Heart left ventricle (tissue), 16 donors: ENCODE results near the gene MYNN. TPM values are rescaled to one million over a fixed set of nuclear protein-coding genes. Genes with fewer than 3 reads are reported as not detected.

Experiments used
- ATAC-seq, 4 donors: fragments of 200-7000 bp; cut with Tn5 transposase; one replicate each; pipeline ENCODE4 v1.9.1; 2020 to 2022; ENCODE audit warnings: moderate library complexity in 4 of 4, mild to moderate bottlenecking in 3 of 4, moderate number of reproducible peaks in 1 of 4
- DNase-seq, 5 donors: peaks; one replicate each; pipeline ENCODE4 v3.0.0-alpha.2; 2020
- H3K27ac ChIP-seq, 12 donors: fragments of 200-600 bp; sonication (generic) in 4 of 12; one replicate each; pipeline versions ENCODE4 v1.5.0 to v1.8.0; 2016 to 2022; ENCODE audit warnings: mild to moderate bottlenecking in 2 of 12
- H3K27me3 ChIP-seq, 9 donors: fragments of 200-600 bp; sonication (generic) in 2 of 9; one replicate each; pipeline versions ENCODE4 v1.5.1 to v1.8.0; 2016 to 2022; ENCODE audit warnings: mild to moderate bottlenecking in 3 of 9
- H3K36me3 ChIP-seq, 9 donors: fragments of 200-600 bp; sonication (generic) in 2 of 9; one replicate each; pipeline versions ENCODE4 v1.5.0 to v1.8.0; 2018 to 2022; ENCODE audit warnings: mild to moderate bottlenecking in 2 of 9
- H3K4me1 ChIP-seq, 12 donors: fragments of 200-600 bp; sonication (generic) in 4 of 12; one replicate each; pipeline versions ENCODE4 v1.5.0 to v1.8.0; 2016 to 2022; ENCODE audit warnings: mild to moderate bottlenecking in 3 of 12
- H3K4me3 ChIP-seq, 12 donors: fragments of 200-600 bp; sonication (generic) in 4 of 12; one replicate each; pipeline versions ENCODE4 v1.5.0 to v1.8.0; 2017 to 2022; ENCODE audit warnings: mild to moderate bottlenecking in 9 of 12, moderate library complexity in 4 of 12
- H3K9me3 ChIP-seq, 12 donors: fragments of 200-600 bp; sonication (generic) in 4 of 12; one replicate each; pipeline versions ENCODE4 v1.5.0 to v1.8.0; 2016 to 2022; ENCODE audit warnings: mild to moderate bottlenecking in 1 of 12
- CTCF ChIP-seq, 12 donors: fragments of 200-600 bp; sonication (generic) in 4 of 12; IDR thresholded peaks; one replicate each; pipeline versions ENCODE4 v1.5.0 to v1.8.0; 2018 to 2022; ENCODE audit warnings: antibody characterized with exemption in 12 of 12, mild to moderate bottlenecking in 5 of 12
- POLR2A ChIP-seq, 2 donors: fragments of 450-650 bp; IDR thresholded peaks; one replicate each; pipeline ENCODE4 v1.6.1; 2017; ENCODE audit warnings: antibody characterized with exemption in 2 of 2, mild to moderate bottlenecking in 2 of 2, moderate library complexity in 2 of 2
- WGBS, 4 donors: extraction: QIAGEN DNeasy Blood & Tissue Kit in 2 of 4; methylation state at CpG; one replicate each; pipeline versions ENCODE4 v1.1.5 to v1.1.7; 2013 to 2018; 5-methylcytosine and 5-hydroxymethylcytosine counted together
- intact Hi-C, 10 donors: fragments of 100-400 bp; cut with DNase I; formaldehyde crosslinking; loops; one replicate each; pipeline versions ENCODE4 v1.11.1 to v1.14.2; 2022
- polyA plus RNA-seq, 2 donors: library from polyadenylated mRNA; stranded (reverse); fragments of 200-250 nt; gene quantifications; one replicate each; pipeline ENCODE4 v1.2.3, GENCODE V29; 2013
- total RNA-seq, 9 donors: library from RNA; depleted of rRNA in 2 of 9; stranded (reverse); fragments of >200 nt in 2 of 9; fragmentation: NEBNext Ultra II Directional in 3 of 9; extraction: Animal tissue kit (Norgen Biotek cat#: 25700) in 3 of 9; gene quantifications; one replicate each; pipeline versions ENCODE4 v1.1.0 to v1.2.4, GENCODE V29; 2016 to 2023
- donor health status: ischemic (EF 13 %, LVEDD 7.1; RV severe dilation, severe dysfunction).
- donor health status: healthy with polysubstance abuse.
- donor health status: DM: no; HTN: yes; CAD: no.
- donor health status: DM: no; HTN: no; CAD: no.
- donor health status: ischemic (EF 25% LVEDD 6.9; RV normal size, moderate dysfunction).
- donor health status: ischemic (EF 25% LVEDD 5.7; RV mildly dilated, moderate dysfunction).
- donor health status: healthy.
- donor health status: DM: yes; HTN: yes; CAD: no.
- donor health status: ischemic (EF 35%, LVEDD 5.7; RV mildly dilated, moderate dysfunction).
- donor health status: nonischemic (EF 11% LVEDD 7.7; RV severe dilation, severe dysfunction).
- donor health status: DM: yes; HTN: yes; CAD: no.
- donor health status: PGD.
- donor health status: ischemic (EF 29% LVEDD 5.4; RV normal size, mild dysfunction).
- donor health status: nonischemic (EF 23%, LVEDD 6.1; RV moderate dilation, normal function).

The MYNN gene
- total and polyA plus RNA-seq, 11 donors: 5.0 to 14.1 (median 10.4) TPM

DNA sequence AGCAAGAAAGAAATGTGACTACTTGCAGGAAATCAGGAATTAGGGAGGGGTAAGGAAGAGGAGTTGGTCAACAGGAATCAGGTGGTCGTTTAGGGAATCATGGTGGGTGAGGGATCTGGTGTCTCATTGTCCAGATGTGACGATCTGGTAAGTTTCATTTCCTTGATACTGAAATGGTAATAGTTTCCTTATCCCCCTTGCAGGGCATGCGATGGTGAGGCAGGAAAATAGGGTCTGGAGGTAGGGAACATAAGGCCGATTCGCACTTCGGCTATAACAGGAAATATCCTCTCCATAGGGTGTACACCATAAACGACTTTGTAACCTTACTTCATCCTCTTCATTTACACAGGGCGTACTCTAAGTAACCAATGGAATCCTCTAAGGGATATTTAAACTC, 40.1 kb downstream of the MYNN start:
- intact Hi-C loops: no loop called here
- H3K27ac ChIP-seq: no peak overlapping the region
- H3K36me3 ChIP-seq: no peaks in the 10 kb centered on the region
- H3K27me3 ChIP-seq: peaks cover 0 to 5% (median 0%) of the 10 kb centered on the region in 9 donors
- WGBS, 4 donors: 43 to 80% (median 60%) methylated on average over 8 of the region's 8 CpGs
- DNase-seq (no peak), ATAC-seq (no peak)
- H3K4me3 ChIP-seq: peak overlapping the region in 11 of 12 donors; percentile 2 to 78 (median 66)
- H3K9me3 ChIP-seq: peaks cover 0 to 14% (median 0%) of the 10 kb centered on the region in 12 donors
- peaks cover 0 to 26% (median 7%) of the 10 kb centered on the region in 12 donors for H3K4me1 ChIP-seq
- no peak for TF ChIP-seq CTCF (IDR thresholded peaks at IDR 0.05)
- TF ChIP-seq POLR2A (IDR thresholded peaks at IDR 0.05): no peak

DNA sequence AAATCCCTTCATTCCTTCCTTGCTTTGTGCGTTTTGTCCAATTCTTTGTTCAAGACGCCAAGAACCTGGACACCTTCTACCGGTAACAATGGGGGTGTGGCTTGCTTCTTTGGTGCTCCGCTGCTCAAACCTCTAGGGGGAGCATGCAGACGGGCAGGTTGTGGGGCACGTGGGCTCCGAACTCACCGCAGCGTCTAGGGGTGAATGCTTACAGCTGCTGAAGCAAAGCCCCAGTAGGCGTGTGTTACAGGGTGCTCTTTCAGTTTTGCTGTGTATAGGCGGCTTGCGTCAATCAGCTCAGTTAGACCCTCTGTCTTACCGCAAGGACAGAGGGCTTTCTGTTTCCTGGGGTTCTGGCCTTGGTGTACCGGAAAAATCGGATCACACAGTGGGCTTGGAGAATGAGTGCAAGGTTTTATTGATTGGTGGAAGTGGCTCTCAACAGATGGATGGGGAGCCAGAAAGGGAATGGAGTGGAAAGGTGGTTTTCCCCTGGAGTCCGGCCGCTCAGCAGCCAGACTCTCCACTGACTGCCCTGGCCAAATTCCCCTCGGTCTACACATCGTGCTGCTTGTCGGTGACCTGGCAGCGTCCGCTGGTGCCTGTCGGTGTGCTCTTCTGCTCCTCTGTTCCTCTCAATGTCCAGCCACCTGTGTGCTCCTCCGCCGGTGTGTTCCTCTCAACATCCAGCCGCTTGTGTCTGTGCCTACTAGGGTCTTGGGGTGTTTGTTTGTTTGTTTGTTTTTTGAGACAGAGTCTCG, 40.7 kb downstream of the MYNN start:
- peak overlapping the region in 11 of 12 donors; percentile 2 to 78 (median 66) for H3K4me3 ChIP-seq
- H3K4me1 ChIP-seq: peaks cover 0 to 26% (median 7%) of the 10 kb centered on the region in 12 donors
- H3K9me3 ChIP-seq: peaks cover 0 to 14% (median 0%) of the 10 kb centered on the region in 12 donors
- peaks cover 0 to 8% (median 0%) of the 10 kb centered on the region in 9 donors for H3K27me3 ChIP-seq
- ATAC-seq: no peak
- H3K36me3 ChIP-seq: no peaks in the 10 kb centered on the region
- H3K27ac ChIP-seq: no peak overlapping the region
- DNase-seq: no peak
- intact Hi-C loops: no loop called here
- WGBS, 4 donors: 64 to 75% (median 69%) methylated on average over 27 of the region's 27 CpGs
- peak in 3 of 12 donors; percentile 23 to 28 (median 28) for TF ChIP-seq CTCF (IDR thresholded peaks at IDR 0.05)
- TF ChIP-seq POLR2A (IDR thresholded peaks at IDR 0.05): no peak

- intact Hi-C loops: no loop called here
- no peak for TF ChIP-seq POLR2A (IDR thresholded peaks at IDR 0.05)
- no peak for TF ChIP-seq CTCF (IDR thresholded peaks at IDR 0.05)
- peaks cover 0 to 26% (median 7%) of the 10 kb centered on the region in 12 donors for H3K4me1 ChIP-seq
Measured at GRCh38 chr3:169815590-169816150, 42.5 kb downstream of the MYNN start.

GRCh38 chr3:169818316-169818715, 45.1 kb downstream of the MYNN start:
- peaks cover 0 to 14% (median 0%) of the 10 kb centered on the region in 12 donors for H3K9me3 ChIP-seq
- intact Hi-C loops: no loop called here
- ATAC-seq: no peak
- H3K4me3 ChIP-seq: no peak overlapping the region
- 72 to 86% (median 84%) methylated on average over 2 of the region's 2 CpGs for WGBS, 4 donors
- peaks cover 0 to 16% (median 0%) of the 10 kb centered on the region in 9 donors for H3K27me3 ChIP-seq
- DNase-seq: no peak
- no peak for TF ChIP-seq POLR2A (IDR thresholded peaks at IDR 0.05)
- no peaks in the 10 kb centered on the region for H3K36me3 ChIP-seq
- no peak overlapping the region for H3K27ac ChIP-seq
- peaks cover 0 to 7% (median 0%) of the 10 kb centered on the region in 12 donors for H3K4me1 ChIP-seq

More at GRCh38 chr3:169815590-169816150, 42.5 kb downstream of the MYNN start:
- ATAC-seq (no peak), DNase-seq (no peak)
- H3K36me3 ChIP-seq: no peaks in the 10 kb centered on the region
- H3K27ac ChIP-seq: no peak overlapping the region
- H3K27me3 ChIP-seq: peaks cover 0 to 14% (median 0%) of the 10 kb centered on the region in 9 donors
- WGBS, 4 donors: 88 to 95% (median 90%) methylated on average over 4 of the region's 4 CpGs
- no peak overlapping the region for H3K4me3 ChIP-seq
- peaks cover 0 to 14% (median 0%) of the 10 kb centered on the region in 12 donors for H3K9me3 ChIP-seq
